ENCODE data around the gene HSD17B1. TPM values are rescaled to one million over a fixed set of nuclear protein-coding genes. Genes with fewer than 3 reads are reported as not detected.

Gene HSD17B1
- total and polyA plus RNA-seq, 2 of the 13 experiments (the other 11 are each of a cell fraction or from before 2014, with no cell fraction given), result 0.54 to 0.93 TPM

DNA sequence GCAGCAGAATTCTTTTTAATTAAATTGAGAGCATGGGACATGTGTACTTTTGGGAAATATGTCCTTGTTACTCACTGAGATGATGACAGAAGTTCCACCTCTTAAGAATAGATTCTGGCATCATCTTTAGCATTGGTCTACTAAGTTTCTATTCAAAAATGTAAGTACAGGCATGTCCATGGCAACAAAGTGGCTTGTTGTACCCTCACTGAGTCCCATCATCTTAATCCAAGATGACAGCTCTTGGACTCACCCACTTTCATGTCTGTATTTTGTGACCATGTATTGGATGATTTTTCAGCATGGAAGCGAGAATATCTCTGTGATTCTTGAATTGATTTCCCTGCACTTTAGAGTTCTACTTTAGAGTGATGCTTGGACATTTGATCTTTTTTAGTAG is 49.8 kb upstream of the HSD17B1 start (continued):
- no peak for TF ChIP-seq U2AF2 (IDR thresholded peaks at IDR 0.05; ENCODE audit: low read depth, low read length)
- no peak for TF ChIP-seq DR1 (CRISPR knock-in tag; IDR thresholded peaks at IDR 0.05)
- no peak for TF ChIP-seq HNRNPLL (IDR thresholded peaks at IDR 0.05; ENCODE audit: low read depth, low read length, poor library complexity, severe bottlenecking)
- no peak for TF ChIP-seq DNMT1 (CRISPR knock-in tag; IDR thresholded peaks at IDR 0.05)
- no peak for TF ChIP-seq PCBP2 (optimal IDR thresholded peaks at IDR 0.05; ENCODE audit: low read depth, low read length, poor library complexity, severe bottlenecking)
- no peak for TF ChIP-seq ZNF432 (CRISPR knock-in tag; IDR thresholded peaks at IDR 0.05; ENCODE audit: borderline replicate concordance)
- no peak for TF ChIP-seq ZNF441 (CRISPR knock-in tag; IDR thresholded peaks at IDR 0.05; ENCODE audit: borderline replicate concordance)

DNA sequence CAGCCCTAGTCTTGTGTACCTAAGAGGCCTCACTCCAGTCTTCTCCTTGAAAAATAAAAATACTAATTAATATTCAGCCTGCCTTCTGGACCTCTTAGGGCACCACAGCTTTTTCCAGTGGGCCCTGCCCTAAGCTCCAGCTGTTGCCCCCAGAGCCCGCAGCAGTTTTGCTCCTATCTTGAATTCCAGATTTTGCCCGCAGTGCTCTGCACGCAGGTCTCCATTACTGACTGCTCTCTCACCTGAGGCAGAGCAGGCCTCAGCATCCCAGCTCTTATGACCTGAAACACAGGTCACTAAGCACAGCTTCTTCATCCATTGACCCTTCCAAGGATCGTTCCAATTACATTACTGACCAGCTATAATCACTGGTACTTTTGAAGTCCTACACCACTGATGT is 45.1 kb upstream of the HSD17B1 start:
- Histone ChIP-seq H3K27me3 (ENCODE audit: control insufficient read depth in 1 of 2, insufficient read depth in 2 of 2, low read length in 2 of 2) (no peaks in the 10 kb centered on the region), H3K36me3 (replicated peaks in 1 of 2; ENCODE audit: control insufficient read depth in 1 of 2, insufficient read depth in 2 of 2, low read length in 2 of 2) (peaks cover 36 to 68% of the 10 kb centered on the region in 2 experiments), H2AFZ (ENCODE audit: low read length) (no peak overlapping the region), H3K9ac (ENCODE audit: insufficient read depth, low read depth, low read length) (no peak overlapping the region), H3K4me2 (ENCODE audit: low read depth, low read length) (no peak overlapping the region), H4K20me1 (ENCODE audit: insufficient read depth, low read length) (no peaks in the 10 kb centered on the region), H3K9me3 (ENCODE audit: low read length) (no peaks in the 10 kb centered on the region), H3K4me3 (replicated peaks in 1 of 3; ENCODE audit: insufficient read depth in 1 of 3, low read depth in 2 of 3, low read length in 3 of 3) (no peak overlapping the region), H3K79me2 (ENCODE audit: insufficient read depth, low read length) (no peaks in the 10 kb centered on the region), H3K27ac (ENCODE audit: extremely low read length, insufficient read depth, low read length) (no peak overlapping the region), H3K4me1 (ENCODE audit: insufficient read depth, low read length) (peaks cover 9% of the 10 kb centered on the region)
- WGBS (ENCODE audit: low lambda C conversion rate), result 99% methylated on average over 4 of the region's 4 CpGs
- DNase-seq (ENCODE audit: low spot score) (no peak), FAIRE-seq (no peak), ATAC-seq (no peak)
- ChIA-PET CTCF (ENCODE audit: low intra/inter-chr PET ratio, low total read pairs) (no interaction called here), POLR2A (interaction anchor here (2.5 kb wide), 1 partner anchor 12 kb away, joined by 7 read pairs; no protein-coding TSS in a partner anchor)
- in situ Hi-C loops (cut with HindIII; ENCODE audit: extremely low pct_ligation_motif_present, low pct_unique_long_range_greater_than_20kb), result no loop called here
- intact Hi-C loops (cut with micrococcal nuclease; ENCODE audit: unreplicated experiment), result no loop called here
- BruUV-seq (replicated peaks), result no TSS peak
- TF ChIP-seq HNF4G (IDR thresholded peaks at IDR 0.05; ENCODE audit: borderline replicate concordance, low read depth, low read length) (no peak), HNF4G (CRISPR knock-in tag; IDR thresholded peaks at IDR 0.05; ENCODE audit: borderline replicate concordance, low read depth) (no peak), CCAR2 (optimal IDR thresholded peaks at IDR 0.05; ENCODE audit: low read depth, low read length) (no peak)
